COR-L47 (cell line): ENCODE data around the gene FSCN2.
A peak's percentile ranks its signal among the peaks of the same experiment; 100 is the strongest.

ENCODE experiments used
- DNase-seq: peaks from one replicate; lab custom pipeline; 2025; lab: John Stamatoyannopoulos, UW

The FSCN2 gene

GRCh38 chr17:81527591-81528383 is at the start of gene FSCN2:
Gene FSCN2, plus strand, starts transcription at chr17:81528377. Its CDS starts 155 bp downstream, at chr17:81528532.
- no peak for DNase-seq

GRCh38 chr17:81479175-81480071 is 48.8 kb upstream of the FSCN2 start:
- no peak for DNase-seq

- no peak for DNase-seq
These were observed 47.8 kb upstream of the FSCN2 start for GRCh38 chr17:81480140-81481072.

GRCh38 chr17:81481073-81481799 is 46.9 kb upstream of the FSCN2 start:
- DNase-seq, result peak; percentile 92

GRCh38 chr17:81481815-81482505 is 46.2 kb upstream of the FSCN2 start:
- DNase-seq, result no peak

- no peak for DNase-seq
These were observed 45.5 kb upstream of the FSCN2 start for GRCh38 chr17:81482673-81483072.

GRCh38 chr17:81483085-81483861 is 44.9 kb upstream of the FSCN2 start:
- DNase-seq, result no peak

- DNase-seq, result no peak
These were observed 44.3 kb upstream of the FSCN2 start for GRCh38 chr17:81483862-81484194.

- DNase-seq, result peak; percentile 89
These were observed 43.8 kb upstream of the FSCN2 start for GRCh38 chr17:81484195-81484979.

GRCh38 chr17:81486199-81486810 is 41.9 kb upstream of the FSCN2 start:
- DNase-seq, result no peak

GRCh38 chr17:81487089-81487486 is 41.1 kb upstream of the FSCN2 start:
- DNase-seq, result no peak

GRCh38 chr17:81487487-81488275 is 40.5 kb upstream of the FSCN2 start:
- DNase-seq, result peak; percentile 83

GRCh38 chr17:81488276-81488860 is 39.8 kb upstream of the FSCN2 start:
- no peak for DNase-seq

GRCh38 chr17:81489012-81489997 is 38.9 kb upstream of the FSCN2 start:
- DNase-seq, result no peak

GRCh38 chr17:81489998-81490992 is 37.9 kb upstream of the FSCN2 start:
- DNase-seq, result no peak
